Effector CD4-positive, alpha-beta T cell (primary cell): ENCODE measurements around the gene MFSD2A.
A peak's percentile ranks its signal among the peaks of the same experiment; 100 is the strongest.
"Not testable (repeated sequence)": the region's sequence is repeated elsewhere in the genome, so short reads cannot be mapped to it uniquely, and the experiment has no call there.

Experiments
- DNase-seq: peaks from one replicate; pipeline ENCODE4 v3.0.0-alpha.2; 2020

The MFSD2A gene

GRCh38 chr1:39940980-39941871 is 13.7 kb upstream of the MFSD2A start:
- no peak for DNase-seq

DNA sequence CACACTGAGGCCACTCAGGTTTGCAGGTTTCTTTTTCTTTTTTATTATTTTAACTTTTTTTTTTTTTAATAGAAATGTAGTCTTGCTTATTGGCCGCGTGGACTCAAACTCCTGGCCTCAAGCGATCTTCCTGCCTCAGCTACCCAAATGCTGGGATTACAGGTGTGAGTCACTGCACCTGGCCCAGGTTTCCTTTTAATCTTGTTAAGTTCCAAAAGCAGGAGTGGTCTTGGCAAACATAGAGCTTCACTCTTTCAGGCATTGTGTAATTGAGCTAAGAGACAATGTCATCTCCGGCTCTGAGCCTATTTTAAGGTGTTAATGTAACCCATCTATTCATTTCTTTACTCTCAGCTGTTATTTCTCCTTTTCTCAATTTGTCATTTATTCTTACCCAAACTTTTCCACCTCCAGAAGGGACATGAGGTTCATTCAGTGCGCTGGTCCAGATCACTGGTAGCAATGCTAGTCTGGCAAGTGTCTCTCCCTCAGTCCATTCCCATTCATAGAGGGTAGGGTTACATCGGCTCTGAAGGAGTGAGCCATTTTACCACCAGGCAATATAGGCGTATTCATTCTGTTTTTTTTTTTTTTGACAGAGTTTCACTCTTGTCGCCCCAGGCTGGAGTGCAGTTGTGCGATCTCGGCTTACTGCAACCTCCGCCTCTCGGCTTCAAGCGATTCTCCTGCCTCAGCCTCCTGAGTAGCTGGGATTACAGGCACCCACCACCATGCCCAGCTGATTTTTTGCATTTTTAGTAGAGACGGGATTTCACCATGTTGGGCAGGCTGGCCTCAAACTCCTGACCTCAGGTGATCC is 11.3 kb upstream of the MFSD2A start:
- no peak for DNase-seq

DNA sequence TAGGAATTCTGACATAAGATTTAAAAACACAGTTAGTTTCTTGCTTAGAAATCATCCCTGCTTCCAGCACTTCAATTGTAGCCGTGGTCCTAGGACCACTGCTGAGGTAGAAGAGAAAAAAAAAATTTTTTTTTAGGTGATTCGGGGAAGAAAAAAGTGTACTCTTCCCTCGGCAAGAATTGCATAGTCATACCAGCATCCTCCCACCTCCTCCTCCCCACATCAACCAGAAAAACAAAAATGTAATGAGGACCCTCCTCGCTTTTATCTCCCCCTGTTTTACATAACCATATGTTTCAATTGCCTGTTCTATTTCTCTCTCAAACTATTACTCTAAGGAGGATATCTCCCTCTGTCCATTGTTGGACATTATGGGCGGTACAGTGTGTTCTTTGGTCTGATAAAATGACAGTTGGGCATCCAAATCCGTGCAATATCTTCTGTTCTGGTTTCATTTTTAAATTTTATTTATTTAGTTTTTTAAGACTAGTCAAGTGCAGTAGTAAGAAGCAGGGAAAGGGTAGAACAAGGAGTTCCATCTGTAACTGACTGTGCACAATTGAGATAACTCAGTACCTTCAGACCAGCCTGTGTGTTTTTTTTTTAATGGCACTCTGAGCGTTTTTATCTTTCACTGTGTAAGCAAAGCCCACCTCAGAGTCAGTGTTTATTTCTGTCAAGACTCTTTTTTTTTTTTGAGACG is 10.4 kb upstream of the MFSD2A start:
- DNase-seq = no peak

- no peak for DNase-seq
Measured at GRCh38 chr1:39946216-39946615, 8.7 kb upstream of the MFSD2A start.

GRCh38 chr1:39947260-39947659 is 7.7 kb upstream of the MFSD2A start:
- no peak for DNase-seq

- no peak for DNase-seq
Measured at GRCh38 chr1:39949891-39950290, 5.1 kb upstream of the MFSD2A start.

DNA sequence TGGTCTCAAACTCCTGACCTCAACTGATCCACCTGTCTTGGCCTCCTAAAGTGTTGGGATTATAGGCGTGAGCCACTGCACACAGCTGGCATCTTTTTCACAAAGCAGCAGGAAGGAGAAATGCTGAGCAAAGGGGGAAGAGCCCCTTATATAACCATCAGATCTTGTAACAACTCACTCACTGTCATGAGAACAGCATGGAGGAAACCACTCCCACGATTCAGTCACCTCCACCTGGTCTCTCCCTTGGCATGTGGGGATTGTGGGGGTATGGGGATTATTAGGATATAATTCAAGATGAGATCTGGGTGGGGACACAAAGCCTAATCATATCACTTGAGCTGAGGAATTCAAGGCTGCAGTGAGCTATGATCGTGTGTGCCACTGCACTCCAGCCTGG is 3.0 kb upstream of the MFSD2A start:
- DNase-seq = no peak

DNA sequence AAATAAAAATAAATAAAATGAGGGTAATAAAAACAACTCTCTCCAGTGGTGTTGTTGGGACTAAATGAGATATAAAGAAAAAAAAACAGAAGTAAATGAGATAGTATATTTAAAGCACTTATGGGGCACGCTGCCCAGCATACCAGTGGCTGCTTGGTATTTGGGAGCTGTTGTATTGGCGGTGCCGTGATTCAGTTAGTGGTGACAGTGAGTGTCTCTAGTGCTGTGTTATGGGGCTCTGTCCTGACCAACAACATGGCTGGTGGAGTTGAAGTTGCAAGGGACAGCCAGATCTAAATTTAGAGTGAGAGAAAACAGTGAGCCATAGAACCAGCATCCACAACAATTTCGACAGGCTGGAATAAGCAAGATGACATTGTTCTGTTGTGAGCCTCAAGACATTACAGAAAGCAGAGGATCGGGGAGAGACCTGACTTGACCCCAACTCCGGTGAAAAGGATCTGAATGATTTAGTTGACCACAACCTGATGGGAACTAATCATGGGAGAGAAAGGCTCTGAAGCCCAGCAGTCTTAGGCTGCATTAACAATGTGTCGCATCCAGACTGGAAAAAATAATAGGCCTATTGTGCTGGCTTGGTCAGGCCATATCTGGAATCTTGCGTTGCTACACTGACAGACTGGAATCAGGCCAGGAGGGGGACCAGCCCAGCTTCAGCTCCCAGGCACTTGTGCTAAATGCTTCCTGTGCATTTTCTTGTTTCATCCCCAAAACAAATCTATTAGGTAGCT is 2.4 kb upstream of the MFSD2A start:
- DNase-seq = no peak

DNA sequence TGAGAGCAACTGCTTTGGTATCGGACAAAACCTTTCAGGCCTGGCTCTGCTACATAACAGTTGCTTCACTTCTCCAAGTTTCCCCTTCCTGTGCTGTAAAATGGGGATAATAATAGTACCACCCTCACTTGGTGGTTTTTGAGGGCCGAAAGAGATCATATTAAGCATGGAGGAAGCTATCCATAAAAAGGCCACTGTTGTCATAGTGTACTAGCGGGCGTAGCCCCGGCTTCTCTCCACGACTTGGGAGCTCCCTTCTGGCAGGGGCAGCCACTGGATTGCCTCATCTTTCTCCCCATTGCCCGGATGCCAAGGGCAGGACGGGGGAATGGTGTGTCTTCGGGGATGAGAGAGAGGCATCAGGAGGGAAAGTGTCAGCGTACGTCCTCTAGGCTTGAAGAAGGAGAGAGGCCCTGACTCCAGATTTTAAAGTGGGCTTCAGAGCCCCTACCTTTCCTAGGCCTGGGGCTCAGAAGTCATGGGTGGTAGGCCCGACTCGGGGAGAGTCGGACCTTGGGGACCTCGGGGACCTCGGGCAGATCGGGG is 548 bp upstream of the MFSD2A start:
- no peak for DNase-seq

- peak; percentile 11 for DNase-seq
Measured at GRCh38 chr1:39955547-39956539, 898 bp downstream of the MFSD2A start.

- DNase-seq = no peak
Measured at GRCh38 chr1:39957299-39958015, 2.5 kb downstream of the MFSD2A start.

DNA sequence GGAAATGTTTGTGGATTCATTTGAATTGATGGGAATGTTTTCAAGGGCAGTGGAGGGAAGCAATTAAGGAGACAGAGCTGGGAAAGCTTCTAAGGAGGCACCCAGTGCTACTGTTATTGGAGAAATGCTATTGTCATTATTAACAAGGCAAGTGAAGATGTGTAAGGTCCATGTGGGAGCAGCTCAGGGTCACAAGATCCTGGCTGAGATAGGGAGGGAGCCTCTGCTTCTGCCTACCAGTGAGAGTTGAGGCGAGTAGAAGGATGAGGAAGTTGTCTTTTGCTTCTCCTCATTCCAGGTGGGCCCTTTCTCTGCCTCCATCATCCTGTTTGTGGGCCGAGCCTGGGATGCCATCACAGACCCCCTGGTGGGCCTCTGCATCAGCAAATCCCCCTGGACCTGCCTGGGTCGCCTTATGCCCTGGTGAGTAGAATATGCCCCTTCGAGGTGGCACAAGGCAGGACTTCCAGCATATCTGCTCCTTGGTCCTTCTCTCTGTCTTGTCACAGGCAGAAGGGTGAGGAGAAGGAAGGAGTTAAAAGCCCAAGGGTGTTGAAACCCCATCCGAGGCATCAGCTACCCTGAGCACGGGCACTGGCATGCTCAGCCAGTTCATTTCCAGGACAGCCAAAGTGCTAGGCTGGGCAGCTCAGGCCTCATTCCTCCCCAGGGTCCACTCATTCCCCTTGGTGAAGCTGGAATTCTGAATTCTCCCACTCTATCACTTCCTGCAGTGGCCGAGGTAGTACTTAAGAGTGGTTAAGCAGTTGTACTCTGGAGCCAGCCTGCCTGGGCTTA is 3.7 kb downstream of the MFSD2A start:
- no peak for DNase-seq

GRCh38 chr1:39959651-39960333 is 4.8 kb downstream of the MFSD2A start:
- DNase-seq = no peak

DNA sequence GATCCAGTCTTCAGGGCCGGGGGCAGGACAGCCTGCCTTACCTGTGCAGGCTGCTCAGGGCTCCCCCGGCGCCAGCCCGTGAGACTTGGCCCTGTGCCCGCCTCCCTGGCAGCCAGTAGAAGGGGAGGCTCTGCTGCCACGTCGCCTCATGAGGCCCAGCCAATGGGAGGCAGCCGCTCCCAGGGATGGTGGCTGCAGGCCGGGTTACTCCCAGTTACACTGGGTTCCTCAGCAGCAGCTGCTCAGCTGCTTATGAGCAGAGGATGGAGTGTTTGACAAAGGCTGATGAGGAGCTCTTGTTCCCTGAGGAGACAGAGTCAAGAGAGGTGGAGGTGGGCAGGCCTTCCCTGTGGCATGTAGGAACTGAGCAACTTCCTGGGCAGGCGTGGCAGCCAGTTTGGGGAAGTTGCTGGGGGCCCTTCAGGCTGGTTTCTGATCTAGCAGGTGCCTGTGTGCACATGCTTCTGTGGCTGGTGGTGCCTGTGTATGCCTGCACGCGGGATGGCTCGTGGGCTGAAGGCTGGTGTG is 5.5 kb downstream of the MFSD2A start:
- DNase-seq = peak; percentile 7

DNA sequence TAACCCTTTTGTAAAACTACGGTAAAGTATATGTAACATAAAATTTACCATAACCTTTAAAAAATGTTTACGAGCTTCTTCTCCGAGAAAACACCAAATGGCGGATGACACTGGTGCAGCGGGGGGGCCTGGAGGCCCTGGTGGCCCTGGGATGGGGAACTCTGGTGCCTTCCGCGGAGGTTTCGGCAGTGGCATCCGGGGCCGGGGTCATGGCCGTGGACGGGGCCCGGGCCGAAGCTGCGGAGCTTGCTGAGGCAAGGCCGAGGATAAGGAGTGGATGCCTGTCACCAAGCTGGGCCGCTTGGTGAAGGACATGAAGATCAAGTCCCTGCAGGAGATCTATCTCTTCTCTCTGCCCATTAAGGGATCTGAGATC is 7.5 kb downstream of the MFSD2A start:
- DNase-seq = no peak

GRCh38 chr1:39962964-39963363 is 8.0 kb downstream of the MFSD2A start:
- DNase-seq = not testable (repeated sequence)

- no peak for DNase-seq
Measured at GRCh38 chr1:39964552-39964951, 9.6 kb downstream of the MFSD2A start.

DNA sequence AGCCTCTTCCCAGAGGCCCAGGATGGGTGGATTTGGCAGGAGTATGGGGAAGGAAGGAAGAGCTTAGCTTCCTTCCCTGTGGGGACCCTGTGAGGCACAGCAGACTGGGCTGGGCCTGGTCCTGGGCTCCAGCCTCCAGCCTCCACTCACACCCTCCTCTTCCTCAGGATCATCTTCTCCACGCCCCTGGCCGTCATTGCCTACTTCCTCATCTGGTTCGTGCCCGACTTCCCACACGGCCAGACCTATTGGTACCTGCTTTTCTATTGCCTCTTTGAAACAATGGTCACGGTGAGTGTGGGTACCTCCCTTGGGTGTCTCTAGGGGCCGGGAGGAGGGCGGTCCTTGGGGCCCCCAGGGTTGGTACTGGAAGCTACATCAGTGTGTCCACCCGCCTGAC is 10.1 kb downstream of the MFSD2A start:
- no peak for DNase-seq

GRCh38 chr1:39969048-39969447 is 14.1 kb downstream of the MFSD2A start:
- DNase-seq = no peak
